Skeletal muscle cell (primary cell): ENCODE measurements around the gene FIGN.
A peak's percentile ranks its signal among the peaks of the same experiment; 100 is the strongest.

Experiments used
- DNase-seq: peaks from one replicate; pipeline ENCODE4 v3.0.0-alpha.2; 2010; ENCODE audit warnings: low read depth
- H3K4me3 ChIP-seq: 2 replicates; pipeline ENCODE4 v1.5.1; 2011; ENCODE audit warnings: low read depth, mild to moderate bottlenecking, control low read depth, low read length, moderate library complexity

FIGN gene

GRCh38 chr2:163594497-163594896 is 141.3 kb downstream of the FIGN start:
- no peak for DNase-seq
- no peak overlapping the region for H3K4me3 ChIP-seq

- DNase-seq: no peak
These were observed 141.8 kb downstream of the FIGN start for GRCh38 chr2:163593982-163594381.

GRCh38 chr2:163592954-163593622 is 142.7 kb downstream of the FIGN start:
- no peak for DNase-seq
- no peak overlapping the region for H3K4me3 ChIP-seq

More at GRCh38 chr2:163593982-163594381, 141.8 kb downstream of the FIGN start:
- H3K4me3 ChIP-seq: no peak overlapping the region

- H3K4me3 ChIP-seq: no peak overlapping the region
- DNase-seq: no peak
These were observed 144.3 kb downstream of the FIGN start for GRCh38 chr2:163591461-163591860.

GRCh38 chr2:163580757-163581156 is 155.1 kb downstream of the FIGN start:
- DNase-seq: no peak
- no peak overlapping the region for H3K4me3 ChIP-seq

- no peak overlapping the region for H3K4me3 ChIP-seq
- DNase-seq: no peak
These were observed 161.5 kb downstream of the FIGN start for GRCh38 chr2:163574309-163574708.

- no peak for DNase-seq
- H3K4me3 ChIP-seq: no peak overlapping the region
These were observed 162.2 kb downstream of the FIGN start for GRCh38 chr2:163573652-163574051.

GRCh38 chr2:163572850-163573249 is 163.0 kb downstream of the FIGN start:
- H3K4me3 ChIP-seq: no peak overlapping the region
- no peak for DNase-seq

GRCh38 chr2:163571423-163572102 is 164.2 kb downstream of the FIGN start:
- H3K4me3 ChIP-seq: no peak overlapping the region
- DNase-seq: no peak

- H3K4me3 ChIP-seq: no peak overlapping the region
- no peak for DNase-seq
These were observed 165.4 kb downstream of the FIGN start for GRCh38 chr2:163570391-163570790.

GRCh38 chr2:163565192-163565591 is 170.6 kb downstream of the FIGN start:
- DNase-seq: no peak
- H3K4me3 ChIP-seq: no peak overlapping the region

GRCh38 chr2:163564236-163564635 is 171.6 kb downstream of the FIGN start:
- no peak for DNase-seq
- no peak overlapping the region for H3K4me3 ChIP-seq

- no peak for DNase-seq
These were observed 172.5 kb downstream of the FIGN start for GRCh38 chr2:163563336-163563735.

GRCh38 chr2:163558251-163559021 is 177.4 kb downstream of the FIGN start:
- no peak overlapping the region for H3K4me3 ChIP-seq
- DNase-seq: no peak

More at GRCh38 chr2:163563336-163563735, 172.5 kb downstream of the FIGN start:
- H3K4me3 ChIP-seq: no peak overlapping the region

GRCh38 chr2:163556511-163556910 is 179.3 kb downstream of the FIGN start:
- DNase-seq: no peak
- H3K4me3 ChIP-seq: no peak overlapping the region

- H3K4me3 ChIP-seq: no peak overlapping the region
- DNase-seq: no peak
These were observed 180.9 kb downstream of the FIGN start for GRCh38 chr2:163554864-163555263.

- DNase-seq: peak; percentile 16
- no peak overlapping the region for H3K4me3 ChIP-seq
These were observed 182.2 kb downstream of the FIGN start for GRCh38 chr2:163553601-163554000.

- H3K4me3 ChIP-seq: no peak overlapping the region
- no peak for DNase-seq
These were observed 183.1 kb downstream of the FIGN start for GRCh38 chr2:163552758-163553157.

GRCh38 chr2:163551616-163552373 is 184.0 kb downstream of the FIGN start:
- no peak overlapping the region for H3K4me3 ChIP-seq
- no peak for DNase-seq

GRCh38 chr2:163548970-163549369 is 186.8 kb downstream of the FIGN start:
- H3K4me3 ChIP-seq: no peak overlapping the region
- DNase-seq: no peak
